Activated gamma-delta T cell (primary cell): ENCODE data around the gene NOP14.

Experiments used
- DNase-seq: peaks from one replicate; lab custom pipeline; 2025; lab: John Stamatoyannopoulos, UW

NOP14 gene

GRCh38 chr4:2914256-2915126, 48.7 kb downstream of the NOP14 start:
- DNase-seq, result no peak

- DNase-seq, result no peak
These were observed 50.0 kb downstream of the NOP14 start for GRCh38 chr4:2913168-2913567.

- no peak for DNase-seq
These were observed 51.3 kb downstream of the NOP14 start for GRCh38 chr4:2911868-2912267.

- DNase-seq, result no peak
These were observed 52.8 kb downstream of the NOP14 start for GRCh38 chr4:2910409-2910808.

- no peak for DNase-seq
These were observed 53.6 kb downstream of the NOP14 start for GRCh38 chr4:2909583-2909982.

- DNase-seq, result no peak
These were observed 54.5 kb downstream of the NOP14 start for GRCh38 chr4:2908686-2909085.

GRCh38 chr4:2907706-2908293, 55.4 kb downstream of the NOP14 start:
- no peak for DNase-seq

- DNase-seq, result no peak
These were observed 56.0 kb downstream of the NOP14 start for GRCh38 chr4:2907226-2907625.

GRCh38 chr4:2906218-2906617, 57.0 kb downstream of the NOP14 start:
- DNase-seq, result no peak

GRCh38 chr4:2905544-2905943, 57.7 kb downstream of the NOP14 start:
- DNase-seq, result no peak

- DNase-seq, result no peak
These were observed 61.1 kb downstream of the NOP14 start for GRCh38 chr4:2902126-2902525.

- no peak for DNase-seq
These were observed 62.0 kb downstream of the NOP14 start for GRCh38 chr4:2901186-2901585.

- DNase-seq, result no peak
These were observed 62.5 kb downstream of the NOP14 start for GRCh38 chr4:2900741-2901140.

GRCh38 chr4:2898001-2898400, 65.2 kb downstream of the NOP14 start:
- DNase-seq, result no peak

GRCh38 chr4:2893772-2894171, 69.4 kb downstream of the NOP14 start:
- no peak for DNase-seq

GRCh38 chr4:2891294-2891693, 71.9 kb downstream of the NOP14 start:
- DNase-seq, result no peak

GRCh38 chr4:2888886-2889285, 74.3 kb downstream of the NOP14 start:
- DNase-seq, result no peak
